Stimulated activated CD4-positive, alpha-beta T cell treated with anti-CD3 and anti-CD28 coated beads, TNF-alpha, amount 100 ng/mL, for 24 hours (primary cell): Measurements from ENCODE around the gene SLC19A1.
A peak's percentile ranks its signal among the peaks of the same experiment; 100 is the strongest.

Source experiments
- DNase-seq, 3 experiments: peaks; one replicate each; pipeline ENCODE4 v3.0.0-alpha.2; 2020; ENCODE audit warnings: low read depth in 3 of 3

SLC19A1 gene

DNA sequence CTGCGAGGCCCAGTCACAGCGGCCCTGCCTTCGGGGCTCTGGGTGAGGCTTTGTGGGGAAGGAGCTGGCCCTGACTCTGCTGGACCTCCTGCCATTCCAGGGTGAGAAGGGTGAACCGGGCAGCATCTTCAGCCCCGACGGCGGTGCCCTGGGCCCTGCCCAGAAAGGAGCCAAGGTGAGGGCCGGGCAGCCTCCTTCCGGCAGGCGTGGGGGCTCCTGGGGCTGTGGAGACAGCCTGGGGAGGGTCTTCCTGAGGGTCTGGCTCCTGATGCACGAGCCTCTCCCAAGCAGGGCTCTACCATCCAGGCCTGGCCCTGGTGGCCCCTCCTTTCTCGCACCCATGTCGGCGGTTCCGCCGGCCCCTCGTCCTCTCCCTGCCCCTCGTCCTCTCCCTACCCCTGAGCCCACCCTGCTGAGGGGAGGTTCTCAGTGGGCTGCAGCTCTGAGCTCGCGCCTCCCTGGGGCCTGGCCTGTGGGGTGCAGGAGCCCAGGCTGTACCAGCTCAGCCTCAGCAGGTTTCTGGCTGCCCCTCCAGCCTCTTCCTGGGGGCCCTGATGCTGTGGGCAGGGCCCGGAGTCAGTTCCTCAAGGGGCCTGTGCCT lies 48.7 kb downstream of the SLC19A1 start:
- no peak for DNase-seq

DNA sequence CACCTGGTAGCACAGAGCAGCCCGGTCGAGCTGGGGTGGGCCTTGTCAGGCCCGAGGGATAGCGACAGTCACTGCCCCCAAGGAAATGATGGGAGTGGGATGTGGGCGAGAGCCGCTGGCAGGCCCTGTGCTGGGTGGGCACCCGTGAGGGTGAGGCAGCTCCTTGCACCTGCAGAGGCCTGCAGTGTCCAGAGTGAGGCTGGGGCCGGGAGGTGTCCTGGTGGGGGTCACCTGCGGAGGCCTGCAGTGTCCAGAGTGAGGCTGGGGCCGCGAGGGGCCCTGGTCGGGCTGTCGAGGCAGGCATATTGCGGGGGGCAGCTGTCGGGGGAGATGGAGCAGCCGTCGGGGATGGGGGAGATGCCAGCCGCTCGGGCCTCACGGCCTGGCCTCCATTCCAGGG lies 49.5 kb downstream of the SLC19A1 start:
- DNase-seq = no peak

DNA sequence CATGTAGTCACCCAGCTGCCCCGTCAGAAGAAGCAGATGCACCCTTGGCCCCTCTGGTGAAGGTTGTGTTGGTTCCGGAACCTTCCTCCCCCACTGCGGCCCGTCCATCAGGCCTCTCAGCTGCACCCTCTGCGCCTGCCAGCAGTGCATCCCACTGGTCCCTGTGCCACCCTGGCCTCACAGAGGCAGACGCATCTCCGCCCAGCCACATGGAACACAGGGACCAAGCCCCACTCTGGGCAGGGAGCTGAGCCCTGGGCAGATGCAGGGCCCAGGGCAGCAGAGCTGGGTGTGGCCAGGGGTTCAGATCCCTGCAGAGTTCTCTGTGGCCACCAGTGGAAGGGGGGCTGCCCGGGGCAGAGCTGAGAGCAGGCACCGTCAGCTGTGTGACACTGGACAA lies 50.6 kb downstream of the SLC19A1 start:
- no peak for DNase-seq

DNA sequence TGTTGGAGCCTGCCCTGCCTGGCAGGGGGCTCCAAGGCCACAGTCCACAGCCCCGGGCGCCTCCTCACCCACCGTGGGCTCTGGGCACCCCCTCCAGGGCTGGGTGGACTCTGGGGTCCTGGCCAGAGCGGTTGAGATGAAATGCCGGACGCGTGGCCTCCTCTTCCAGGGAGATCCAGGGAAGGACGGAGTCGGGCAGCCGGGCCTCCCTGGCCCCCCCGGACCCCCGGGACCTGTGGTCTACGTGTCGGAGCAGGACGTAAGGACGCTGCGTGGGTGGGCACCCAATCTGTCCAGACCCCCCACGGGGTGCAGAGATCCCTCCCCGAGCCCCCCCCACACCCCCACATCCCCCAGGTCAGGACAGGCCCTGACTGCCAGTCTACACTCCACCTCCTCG lies 51.2 kb downstream of the SLC19A1 start:
- no peak for DNase-seq

DNA sequence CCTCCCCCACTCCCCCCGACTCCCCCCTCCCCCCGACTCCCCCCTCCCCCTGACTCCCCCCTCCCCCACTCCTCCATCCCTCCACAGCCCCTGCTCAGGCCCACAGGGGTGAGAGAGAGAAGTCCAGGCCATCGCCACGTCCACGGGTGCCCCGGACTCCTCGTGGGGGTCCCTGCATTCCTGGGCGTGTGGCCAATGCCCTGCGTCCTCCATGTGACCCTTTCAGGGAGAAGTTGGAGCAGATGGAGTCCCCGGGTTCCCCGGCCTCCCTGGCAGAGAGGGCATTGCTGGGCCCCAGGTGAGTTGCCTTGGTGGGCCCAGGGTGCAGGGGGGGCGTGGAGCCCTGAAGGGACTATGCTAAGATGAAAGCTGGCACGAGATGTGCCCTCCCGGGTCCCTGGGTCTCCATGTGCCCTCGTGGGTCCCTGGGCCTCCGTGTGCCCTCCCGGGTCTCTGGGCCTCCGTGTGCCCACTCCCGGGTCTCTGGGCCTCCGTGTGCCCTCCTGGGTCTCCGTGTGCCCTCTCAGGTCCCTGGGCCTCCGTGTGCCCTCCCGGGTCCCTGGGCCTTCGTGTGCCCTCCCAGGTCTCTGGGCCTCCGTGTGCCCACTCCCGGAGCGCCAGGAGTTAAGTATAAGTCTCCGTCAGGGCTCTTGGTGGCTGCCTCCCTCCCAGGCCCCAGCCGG lies 52.0 kb downstream of the SLC19A1 start:
- no peak for DNase-seq

DNA sequence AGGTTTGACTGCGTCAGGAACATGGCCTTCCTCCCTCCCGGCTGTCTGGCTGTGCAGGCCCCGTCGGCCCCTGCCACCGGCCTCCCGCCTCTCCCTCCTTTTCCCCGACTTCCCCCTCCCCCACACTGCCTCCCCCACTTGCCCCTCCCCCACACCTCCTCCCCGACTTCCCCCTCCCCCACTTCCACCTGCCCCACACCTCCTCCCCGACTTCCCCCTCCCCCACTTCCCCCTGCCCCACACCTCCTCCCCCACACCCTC lies 52.6 kb downstream of the SLC19A1 start:
- DNase-seq = no peak

DNA sequence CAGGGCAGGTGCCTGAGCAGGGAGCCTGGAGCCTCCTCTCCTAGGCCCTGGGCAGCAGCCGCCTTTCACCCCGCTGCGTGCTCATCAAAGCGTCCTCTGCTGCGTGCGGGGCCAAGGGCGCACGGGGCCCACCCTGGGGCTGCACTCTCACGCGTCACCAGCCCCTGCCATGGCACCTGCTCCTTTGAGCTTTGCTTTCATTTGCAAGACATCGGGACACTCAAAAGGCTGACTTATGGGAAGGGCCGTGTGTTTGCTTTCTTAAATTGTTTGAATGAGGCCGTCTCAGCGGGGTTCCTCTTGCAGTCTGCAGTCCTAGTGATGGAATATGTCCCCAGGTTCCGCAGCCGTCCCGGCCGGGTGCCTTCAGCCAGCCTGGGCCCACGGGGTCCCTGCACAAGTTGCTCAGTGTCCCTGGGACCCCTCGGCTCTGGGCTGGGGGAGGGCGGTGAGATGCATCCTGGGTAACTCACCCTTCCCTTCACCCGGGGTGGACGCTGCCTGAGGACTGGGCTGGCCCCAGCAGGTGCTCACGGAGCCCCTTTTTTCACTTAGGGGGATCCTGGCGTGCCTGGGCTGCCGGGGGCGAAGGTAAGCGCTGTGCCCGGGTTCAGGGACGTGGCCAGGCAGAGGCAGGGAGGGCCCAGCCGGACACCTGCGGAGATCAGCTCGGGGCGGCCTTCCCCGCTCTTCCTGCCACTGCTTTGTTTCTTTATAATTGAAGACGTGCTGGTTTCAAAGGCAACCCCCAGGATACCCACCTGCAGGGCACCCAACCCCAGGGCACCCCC lies 53.1 kb downstream of the SLC19A1 start:
- DNase-seq = no peak

DNA sequence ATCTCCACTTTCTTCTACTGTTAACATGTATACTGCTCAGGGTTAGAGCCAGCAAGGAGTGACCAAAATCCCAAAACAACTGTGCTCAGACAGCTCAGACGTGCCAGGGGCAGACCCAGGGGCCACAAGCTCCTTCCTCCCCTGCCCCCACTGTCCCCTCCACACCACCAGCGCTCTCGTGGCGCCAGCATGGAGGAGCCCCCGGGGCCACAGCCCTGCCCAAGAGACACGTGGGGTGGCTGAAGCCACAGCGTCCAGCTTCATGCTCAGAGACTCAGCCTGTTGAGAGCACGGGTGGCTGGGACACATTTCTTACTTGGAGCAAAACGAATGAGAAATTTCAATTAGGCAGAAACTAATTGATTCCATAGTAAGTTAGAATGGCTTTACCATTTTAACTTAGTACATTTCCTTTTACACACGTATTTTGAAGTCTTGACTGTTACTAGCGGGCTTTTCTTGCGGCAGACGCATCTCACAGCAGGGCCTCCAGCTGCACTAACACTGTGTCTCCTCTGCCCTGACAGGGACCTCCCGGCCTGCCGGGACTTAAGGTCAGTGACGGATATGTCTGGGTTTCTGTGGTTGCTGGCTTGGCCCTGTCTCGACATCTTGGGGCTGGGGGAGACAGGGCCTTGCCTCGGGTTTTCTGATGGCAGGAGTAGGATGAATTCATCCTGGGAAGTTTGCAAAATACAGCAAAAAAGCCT lies 54.2 kb downstream of the SLC19A1 start:
- DNase-seq = no peak

DNA sequence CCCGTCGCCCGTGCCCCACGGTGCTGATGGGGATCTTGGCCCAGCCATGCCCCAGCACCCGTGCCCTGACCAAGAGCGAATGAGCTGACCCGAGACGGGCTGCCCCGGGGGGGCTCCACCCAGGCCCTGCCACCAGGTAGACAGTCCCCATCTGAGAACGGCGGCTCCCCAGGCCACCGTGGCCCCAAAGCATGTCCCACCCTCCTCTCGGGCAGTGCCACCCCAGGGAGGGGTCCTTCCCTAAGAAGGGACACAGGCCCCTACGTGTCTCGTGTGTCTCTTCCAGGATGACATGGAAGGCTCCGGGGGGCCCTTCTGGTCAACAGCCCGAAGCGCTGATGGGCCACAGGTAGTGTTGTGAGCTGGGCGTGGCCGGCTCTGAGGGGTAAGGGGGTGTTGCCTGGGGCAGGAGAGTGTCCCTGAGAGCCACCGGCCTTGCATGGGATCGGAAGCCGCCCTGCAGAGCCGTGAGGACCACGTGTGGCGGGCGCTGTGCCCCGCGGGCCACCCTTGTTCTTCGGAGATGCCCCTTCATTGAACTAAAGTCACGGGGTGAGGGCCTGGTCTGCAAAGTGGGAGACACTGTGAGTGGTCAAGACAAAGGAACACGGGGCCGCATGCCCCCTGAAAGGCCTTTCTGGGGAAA lies 55.0 kb downstream of the SLC19A1 start:
- no peak for DNase-seq

DNA sequence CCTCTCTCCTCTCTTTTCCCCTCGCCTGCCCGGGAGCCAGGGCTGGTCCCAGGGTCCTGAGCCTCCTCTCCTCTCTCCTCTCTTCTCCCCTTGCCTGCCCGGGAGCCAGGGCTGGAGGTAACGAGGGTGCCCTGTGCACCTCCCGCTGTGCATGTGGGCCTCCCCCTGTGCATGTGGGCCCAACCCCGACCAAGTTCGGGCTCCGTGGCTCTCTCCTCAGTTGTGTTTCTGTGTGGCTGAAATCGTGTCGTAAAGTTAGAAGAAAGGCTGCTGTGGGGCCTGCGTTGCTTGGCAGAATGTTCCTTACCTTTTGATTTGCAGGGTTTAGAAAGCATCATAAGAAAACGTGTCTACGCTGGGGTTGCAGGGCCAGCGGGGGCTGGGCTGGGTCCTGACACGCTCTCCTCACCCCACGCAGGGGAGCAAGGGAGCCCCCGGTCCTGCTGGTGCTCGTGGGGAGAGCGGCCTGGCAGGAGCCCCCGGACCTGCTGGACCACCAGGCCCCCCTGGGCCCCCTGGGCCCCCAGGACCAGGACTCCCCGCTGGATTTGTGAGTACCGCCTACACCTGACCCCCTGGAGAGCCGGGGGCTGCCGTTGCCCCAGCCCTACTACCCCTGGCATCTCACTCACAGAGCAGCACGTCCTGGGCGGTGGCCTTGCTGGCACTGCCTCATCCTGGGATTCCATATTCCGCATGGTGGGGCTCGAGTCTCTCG lies 55.6 kb downstream of the SLC19A1 start:
- DNase-seq = no peak

DNA sequence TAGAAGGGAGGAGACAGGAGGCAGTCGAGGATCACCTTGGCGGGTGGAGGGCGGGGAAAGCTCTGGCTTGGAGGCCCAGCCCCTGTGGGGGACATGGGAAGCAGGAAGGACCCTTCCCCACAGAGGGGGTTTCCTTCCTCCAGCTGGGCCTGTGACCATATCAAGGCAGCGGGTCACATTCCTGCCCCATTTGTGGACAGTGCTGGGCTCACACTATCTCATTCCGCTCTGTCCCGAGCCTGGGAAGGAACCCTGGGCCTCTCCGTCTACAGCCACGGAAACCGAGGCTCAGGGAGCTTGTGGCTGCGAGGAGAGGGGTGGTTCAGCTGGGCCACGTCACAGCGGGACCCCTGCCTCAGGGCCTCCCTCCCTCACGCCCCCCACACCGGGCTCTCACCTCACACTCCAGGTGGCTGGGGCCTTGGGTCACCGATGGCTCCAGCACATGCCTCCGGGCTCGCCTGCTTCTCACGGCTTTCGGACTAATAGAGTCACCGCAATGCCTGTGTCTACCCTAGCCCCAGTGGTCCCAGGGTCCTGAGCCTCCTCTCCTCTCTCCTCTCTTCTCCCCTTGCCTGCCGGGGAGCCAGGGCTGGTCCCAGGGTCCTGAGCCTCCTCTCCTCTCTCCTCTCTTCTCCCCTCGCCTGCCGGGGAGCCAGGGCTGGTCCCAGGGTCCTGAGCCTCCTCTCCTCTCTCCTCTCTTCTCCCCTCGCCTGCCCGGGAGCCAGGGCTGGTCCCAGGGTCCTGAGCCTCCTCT lies 56.4 kb downstream of the SLC19A1 start:
- DNase-seq = no peak

DNA sequence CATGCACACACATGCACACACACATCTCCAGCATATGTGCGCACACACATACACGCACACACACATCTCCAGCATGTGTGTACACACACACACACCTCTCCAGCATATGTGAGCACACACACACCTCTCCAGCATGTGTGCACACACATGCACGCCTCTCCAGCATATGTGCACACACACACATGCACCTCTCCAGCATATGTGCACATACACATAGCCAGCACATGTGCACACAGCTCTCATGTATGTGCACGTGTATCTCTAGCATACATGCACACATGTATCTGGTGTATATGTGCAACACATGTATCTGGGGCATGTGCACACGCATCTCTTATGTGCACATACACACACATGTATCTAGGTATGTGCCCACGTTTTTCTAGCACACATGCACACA lies 57.9 kb downstream of the SLC19A1 start:
- no peak for DNase-seq

DNA sequence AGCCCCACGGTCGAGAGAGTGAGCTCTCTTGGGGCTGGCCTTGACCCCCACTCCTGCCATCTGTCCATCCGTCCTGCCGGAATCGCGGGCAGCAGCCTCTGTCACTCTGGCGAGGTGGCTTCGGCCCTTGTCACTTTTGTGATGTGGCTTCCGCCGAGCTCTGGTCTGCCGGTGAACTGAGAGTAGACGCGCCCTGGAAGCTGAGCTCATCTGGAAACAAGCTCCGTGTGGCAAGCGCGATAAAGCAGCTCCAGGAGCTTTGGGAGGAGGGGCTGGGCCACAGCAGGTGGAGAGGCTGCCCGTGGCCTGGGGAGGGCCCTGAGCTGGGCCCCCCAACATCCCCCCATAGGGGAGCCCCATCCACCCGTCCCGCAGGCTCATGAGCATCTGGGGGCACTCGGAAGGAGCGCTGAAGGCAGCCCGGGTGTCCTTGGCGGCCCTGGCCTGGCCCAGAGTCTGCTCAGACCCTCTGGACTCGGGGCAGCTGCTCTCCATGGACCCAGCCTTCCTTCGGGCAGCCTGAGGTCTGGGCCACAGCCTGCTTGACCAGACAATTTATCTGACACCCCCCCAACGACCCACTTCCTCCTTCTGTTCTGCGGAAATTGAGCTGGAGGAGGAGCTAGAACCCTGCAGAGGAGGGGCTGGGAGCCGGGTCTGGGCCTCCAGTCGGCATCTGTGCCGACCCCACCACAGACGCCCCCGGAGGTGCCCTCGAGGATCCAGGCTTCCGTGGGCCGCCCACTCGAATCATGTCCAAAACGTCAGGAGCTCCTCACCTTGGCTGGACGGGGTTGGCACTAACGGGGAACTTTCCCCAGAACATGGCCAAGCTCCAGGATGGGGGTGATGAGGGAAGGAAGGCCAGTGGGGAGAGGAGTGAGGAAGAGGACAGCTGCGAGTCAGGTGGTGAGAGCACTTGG lies 59.1 kb downstream of the SLC19A1 start:
- peak in 2 of 3 experiments; percentile 15 to 45 for DNase-seq

DNA sequence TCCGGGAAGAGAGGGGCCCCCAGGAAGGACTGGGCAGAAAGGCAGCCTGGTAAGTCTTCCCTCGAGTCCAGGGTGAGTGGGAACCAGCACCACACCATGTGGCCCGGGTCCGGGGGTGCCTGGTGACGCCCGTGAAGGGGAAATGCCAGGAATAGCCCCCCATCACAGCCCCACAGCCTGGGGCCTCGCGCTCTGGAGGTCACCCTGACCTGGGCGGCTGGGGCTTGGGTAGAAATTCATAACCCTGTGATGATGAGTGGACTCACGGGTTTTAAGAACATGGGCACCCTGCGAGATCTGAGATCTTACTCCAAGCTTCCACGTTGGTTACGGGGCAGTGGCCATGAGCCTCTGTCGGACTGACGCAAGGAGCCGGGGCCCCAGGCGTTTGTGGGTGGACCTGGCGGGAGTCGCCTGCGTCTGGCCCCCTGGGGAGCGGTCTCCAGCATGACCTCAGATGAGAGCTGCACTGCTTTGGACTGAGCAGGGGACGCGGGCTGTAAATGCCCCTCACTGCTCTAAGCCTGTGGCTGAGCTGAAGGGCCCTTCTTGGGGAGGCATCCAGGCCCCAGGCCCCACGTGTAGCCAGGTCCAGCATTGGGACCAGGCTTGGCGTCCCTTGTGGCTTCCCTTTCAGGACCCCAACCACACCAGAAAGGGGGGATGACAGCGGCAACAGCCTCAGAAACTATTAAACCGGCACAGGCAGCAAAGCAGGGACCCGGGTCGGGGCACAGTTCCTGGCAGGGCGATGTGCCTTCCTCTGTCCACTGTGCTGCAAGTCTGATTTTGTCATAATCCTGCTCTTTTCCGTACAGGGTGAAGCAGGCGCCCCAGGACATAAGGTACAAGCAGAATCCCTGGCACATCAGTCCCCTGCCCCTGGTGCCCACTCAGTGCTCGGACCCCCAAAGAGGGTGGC lies 60.0 kb downstream of the SLC19A1 start:
- no peak for DNase-seq

DNA sequence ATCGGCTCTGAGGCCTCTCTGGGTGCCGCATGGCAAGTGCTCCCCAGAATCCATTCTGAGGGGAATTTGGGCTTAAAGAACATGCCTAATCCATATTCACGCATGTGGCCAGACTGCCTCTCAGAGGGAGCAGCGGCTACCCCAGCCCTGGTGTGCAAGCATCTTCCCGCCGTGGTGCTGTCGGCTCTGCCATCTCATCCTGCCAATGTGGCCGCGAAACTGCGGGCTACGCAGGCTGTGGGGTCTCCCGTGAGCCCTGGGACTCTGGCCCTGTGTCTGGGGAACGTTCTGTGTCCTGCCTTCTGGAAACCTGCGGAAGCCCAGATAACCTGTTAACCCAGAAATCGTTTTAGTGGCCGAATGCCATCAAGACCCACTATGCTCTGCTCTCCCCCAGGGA lies 60.7 kb downstream of the SLC19A1 start:
- DNase-seq = no peak

DNA sequence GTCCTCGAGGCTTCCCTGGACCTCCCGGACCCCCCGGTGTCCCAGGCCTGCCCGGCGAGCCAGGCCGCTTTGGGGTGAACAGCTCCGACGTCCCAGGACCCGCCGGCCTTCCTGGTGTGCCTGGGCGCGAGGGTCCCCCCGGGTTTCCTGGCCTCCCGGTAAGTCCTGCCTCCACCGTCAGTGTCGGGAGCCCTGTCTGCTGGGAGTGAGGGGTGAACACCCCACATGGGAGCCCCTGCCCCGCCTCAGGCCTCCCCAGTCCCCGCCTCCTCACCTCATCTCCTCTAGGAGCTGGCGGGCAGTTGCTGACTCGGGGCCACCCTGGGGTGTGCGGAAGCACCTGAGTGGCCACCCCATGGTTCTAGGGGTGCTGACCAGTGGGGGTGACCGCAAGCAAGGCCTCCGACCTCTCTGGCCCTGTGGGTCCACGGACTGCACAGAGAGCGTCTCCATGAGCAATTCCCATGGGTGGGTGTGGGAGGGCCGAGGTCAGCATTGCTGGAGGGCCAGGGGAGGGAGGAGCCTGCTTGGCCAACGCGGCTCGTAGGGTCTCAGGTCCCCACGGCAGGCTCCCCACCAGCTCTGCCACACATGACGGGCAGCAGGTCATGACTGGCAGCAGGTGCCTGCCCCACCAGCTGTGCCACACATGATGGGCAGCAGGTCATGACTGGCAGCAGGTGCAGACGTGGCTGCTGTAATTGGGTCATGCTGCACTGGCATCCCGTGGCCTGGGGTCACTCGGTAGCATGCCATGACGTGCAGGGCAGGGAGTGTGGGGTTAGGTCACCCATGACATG lies 61.3 kb downstream of the SLC19A1 start:
- no peak for DNase-seq
